Activated gamma-delta T cell treated with anti-CD3 and anti-CD28 coated beads, Interleukin-2, amount 50 U/mL, for 16 hours (primary cell): ENCODE data around the gene AKAP6.
"Not testable (repeated sequence)": the region's sequence is repeated elsewhere in the genome, so short reads cannot be mapped to it uniquely, and the experiment has no call there.

ENCODE experiments used
- DNase-seq: peaks from one replicate; pipeline ENCODE4 v3.0.0-alpha.2; 2020; ENCODE audit warnings: low read depth

Gene AKAP6

GRCh38 chr14:32368107-32368506, 39.0 kb downstream of the AKAP6 start:
- DNase-seq = no peak

- DNase-seq = no peak
Observed at GRCh38 chr14:32370714-32371113, 41.6 kb downstream of the AKAP6 start.

- DNase-seq = no peak
Observed at GRCh38 chr14:32372154-32372553, 43.1 kb downstream of the AKAP6 start.

GRCh38 chr14:32373174-32373573, 44.1 kb downstream of the AKAP6 start:
- DNase-seq = not testable (repeated sequence)

GRCh38 chr14:32374155-32374554, 45.1 kb downstream of the AKAP6 start:
- no peak for DNase-seq

GRCh38 chr14:32375663-32376062, 46.6 kb downstream of the AKAP6 start:
- DNase-seq = no peak

GRCh38 chr14:32377046-32377646, 48.0 kb downstream of the AKAP6 start:
- no peak for DNase-seq

- DNase-seq = no peak
Observed at GRCh38 chr14:32378284-32378683, 49.2 kb downstream of the AKAP6 start.

GRCh38 chr14:32379447-32379846, 50.3 kb downstream of the AKAP6 start:
- no peak for DNase-seq

GRCh38 chr14:32381869-32382268, 52.8 kb downstream of the AKAP6 start:
- DNase-seq = no peak

GRCh38 chr14:32382704-32383103, 53.6 kb downstream of the AKAP6 start:
- DNase-seq = no peak

GRCh38 chr14:32383364-32384009, 54.4 kb downstream of the AKAP6 start:
- DNase-seq = no peak

- no peak for DNase-seq
Observed at GRCh38 chr14:32384464-32384863, 55.4 kb downstream of the AKAP6 start.

GRCh38 chr14:32387295-32387694, 58.2 kb downstream of the AKAP6 start:
- DNase-seq = not testable (repeated sequence)

GRCh38 chr14:32393119-32393518, 64.0 kb downstream of the AKAP6 start:
- DNase-seq = no peak

- DNase-seq = no peak
Observed at GRCh38 chr14:32394038-32394437, 64.9 kb downstream of the AKAP6 start.

GRCh38 chr14:32396885-32397284, 67.8 kb downstream of the AKAP6 start:
- no peak for DNase-seq

- no peak for DNase-seq
Observed at GRCh38 chr14:32397861-32398640, 69.0 kb downstream of the AKAP6 start.

- no peak for DNase-seq
Observed at GRCh38 chr14:32399920-32400319, 70.8 kb downstream of the AKAP6 start.

- no peak for DNase-seq
Observed at GRCh38 chr14:32400480-32400879, 71.4 kb downstream of the AKAP6 start.

- no peak for DNase-seq
Observed at GRCh38 chr14:32403021-32403420, 73.9 kb downstream of the AKAP6 start.

GRCh38 chr14:32403688-32404087, 74.6 kb downstream of the AKAP6 start:
- DNase-seq = no peak
